Activated naive CD8-positive, alpha-beta T cell (primary cell): ENCODE measurements around the gene LSM5.
"Not testable (repeated sequence)": the region's sequence is repeated elsewhere in the genome, so short reads cannot be mapped to it uniquely, and the experiment has no call there.

ENCODE experiments used
- H3K27ac Mint-ChIP-seq: one replicate; pipeline ENCODE4 v1.8.0; 2021; ENCODE audit warnings: mixed read lengths
- H3K27me3 Mint-ChIP-seq: one replicate; pipeline ENCODE4 v1.8.0; 2021; ENCODE audit warnings: mixed read lengths
- H3K36me3 Mint-ChIP-seq: one replicate; pipeline ENCODE4 v1.8.0; 2021; ENCODE audit warnings: mixed read lengths
- H3K4me1 Mint-ChIP-seq: one replicate; pipeline ENCODE4 v1.8.0; 2021; ENCODE audit warnings: low read depth, mixed read lengths
- H3K4me3 Mint-ChIP-seq: one replicate; pipeline ENCODE4 v1.8.0; 2021; ENCODE audit warnings: mild to moderate bottlenecking, mixed read lengths
- H3K9me3 Mint-ChIP-seq: one replicate; pipeline ENCODE4 v1.8.0; 2021; ENCODE audit warnings: low read depth, mixed read lengths

The LSM5 gene

GRCh38 chr7:32518534-32519140 is 28.5 kb upstream of the LSM5 start:
- no peaks in the 10 kb centered on the region for H3K27me3 Mint-ChIP-seq
- peaks cover 56% of the 10 kb centered on the region for H3K4me1 Mint-ChIP-seq
- peaks cover 26% of the 10 kb centered on the region for H3K36me3 Mint-ChIP-seq
- H3K4me3 Mint-ChIP-seq, result no peak overlapping the region
- H3K27ac Mint-ChIP-seq, result no peak overlapping the region
- H3K9me3 Mint-ChIP-seq, result no peaks in the 10 kb centered on the region

- Mint-ChIP-seq H3K4me3 (no peak overlapping the region), H3K4me1 (peaks cover 68% of the 10 kb centered on the region), H3K9me3 (no peaks in the 10 kb centered on the region), H3K27me3 (no peaks in the 10 kb centered on the region), H3K36me3 (peaks cover 19% of the 10 kb centered on the region), H3K27ac (peak overlapping the region; percentile 24)
These were observed 26.4 kb upstream of the LSM5 start for GRCh38 chr7:32516551-32517100.

GRCh38 chr7:32515890-32516550 is 25.8 kb upstream of the LSM5 start:
- Mint-ChIP-seq H3K9me3 (no peaks in the 10 kb centered on the region), H3K4me3 (peak overlapping the region; percentile 40), H3K27ac (peak overlapping the region; percentile 83), H3K27me3 (no peaks in the 10 kb centered on the region), H3K4me1 (peaks cover 70% of the 10 kb centered on the region), H3K36me3 (peaks cover 15% of the 10 kb centered on the region)

- no peaks in the 10 kb centered on the region for H3K27me3 Mint-ChIP-seq
- H3K27ac Mint-ChIP-seq, result peak overlapping the region; percentile 55
- no peaks in the 10 kb centered on the region for H3K9me3 Mint-ChIP-seq
- H3K4me3 Mint-ChIP-seq, result no peak overlapping the region
- peaks cover 7% of the 10 kb centered on the region for H3K36me3 Mint-ChIP-seq
- H3K4me1 Mint-ChIP-seq, result peaks cover 83% of the 10 kb centered on the region
These were observed 23.0 kb upstream of the LSM5 start for GRCh38 chr7:32513210-32513609.

GRCh38 chr7:32511791-32512190 is 21.6 kb upstream of the LSM5 start:
- Mint-ChIP-seq H3K4me1 (peaks cover 93% of the 10 kb centered on the region), H3K9me3 (no peaks in the 10 kb centered on the region), H3K27me3 (no peaks in the 10 kb centered on the region), H3K36me3 (peaks cover 4% of the 10 kb centered on the region), H3K27ac (peak overlapping the region; percentile 83), H3K4me3 (no peak overlapping the region)

DNA sequence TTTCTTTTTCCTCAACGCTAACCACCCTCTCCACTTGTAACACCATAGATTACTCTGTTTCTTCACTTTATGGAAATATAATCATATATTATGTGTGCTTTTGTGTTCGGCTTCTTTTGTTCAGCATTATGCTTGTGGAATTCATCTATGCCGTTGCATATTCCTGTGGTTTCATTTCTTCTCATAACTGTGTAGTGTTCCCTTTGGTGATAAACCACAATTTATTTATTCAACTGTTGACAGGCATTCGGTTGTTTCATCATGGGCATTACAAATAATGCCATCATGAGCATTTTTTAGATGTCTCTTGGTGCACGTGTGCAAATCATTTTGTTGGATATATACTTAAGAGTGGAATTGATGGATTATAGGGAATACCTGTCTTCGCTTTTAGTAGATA is 17.2 kb upstream of the LSM5 start:
- Mint-ChIP-seq H3K27me3 (no peaks in the 10 kb centered on the region), H3K36me3 (peaks cover 2% of the 10 kb centered on the region), H3K27ac (peak overlapping the region; percentile 37), H3K4me1 (peaks cover 75% of the 10 kb centered on the region), H3K4me3 (peak overlapping the region; percentile 27), H3K9me3 (no peaks in the 10 kb centered on the region)

GRCh38 chr7:32506266-32507054 is 16.3 kb upstream of the LSM5 start:
- peak overlapping the region; percentile 95 for H3K27ac Mint-ChIP-seq
- H3K4me3 Mint-ChIP-seq, result peak overlapping the region; percentile 54
- H3K27me3 Mint-ChIP-seq, result no peaks in the 10 kb centered on the region
- H3K4me1 Mint-ChIP-seq, result peaks cover 70% of the 10 kb centered on the region
- no peaks in the 10 kb centered on the region for H3K9me3 Mint-ChIP-seq
- H3K36me3 Mint-ChIP-seq, result peaks cover 2% of the 10 kb centered on the region

DNA sequence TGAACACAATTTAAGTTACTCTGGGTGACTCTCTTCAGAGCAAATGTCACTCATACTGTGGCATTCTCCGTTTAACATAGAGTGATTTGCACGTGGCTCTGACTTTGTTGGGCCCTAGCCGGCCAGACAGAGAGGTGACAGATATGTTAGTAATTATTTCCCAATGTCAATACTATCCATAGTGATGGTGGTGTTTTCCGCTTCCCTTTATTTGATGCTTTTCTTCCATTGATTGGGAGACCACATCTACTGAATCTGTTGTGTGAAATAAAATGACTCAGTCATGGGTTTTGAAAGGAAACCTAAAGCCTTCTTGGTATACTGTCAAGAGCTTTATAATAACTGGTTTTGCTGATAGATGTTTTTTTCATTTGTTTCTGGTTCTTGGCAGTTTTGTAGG is 12.5 kb upstream of the LSM5 start:
- H3K9me3 Mint-ChIP-seq, result no peaks in the 10 kb centered on the region
- H3K36me3 Mint-ChIP-seq, result peaks cover 9% of the 10 kb centered on the region
- H3K27ac Mint-ChIP-seq, result peak overlapping the region; percentile 92
- H3K4me3 Mint-ChIP-seq, result peak overlapping the region; percentile 75
- H3K4me1 Mint-ChIP-seq, result peaks cover 65% of the 10 kb centered on the region
- H3K27me3 Mint-ChIP-seq, result no peaks in the 10 kb centered on the region

DNA sequence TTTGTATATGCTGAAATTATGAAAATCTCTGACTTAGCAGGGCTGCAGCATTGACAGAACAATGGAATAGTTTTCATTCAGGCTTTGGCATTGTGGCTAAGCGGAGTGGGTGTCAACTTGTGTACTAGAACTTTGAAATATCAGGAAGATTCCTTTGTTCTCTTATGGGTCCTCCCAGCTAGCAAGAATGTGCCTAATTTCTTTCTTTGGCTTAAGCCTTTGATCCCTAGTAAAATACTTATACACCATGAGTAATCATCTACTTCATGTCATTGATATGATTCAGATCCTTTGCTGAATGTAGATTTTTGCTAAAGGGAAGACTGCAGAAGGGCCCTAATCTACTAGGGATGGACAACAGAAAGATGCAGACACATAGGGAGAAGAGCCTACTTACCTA is 11.3 kb upstream of the LSM5 start:
- H3K27me3 Mint-ChIP-seq, result no peaks in the 10 kb centered on the region
- peak overlapping the region; percentile 83 for H3K27ac Mint-ChIP-seq
- peaks cover 9% of the 10 kb centered on the region for H3K36me3 Mint-ChIP-seq
- no peaks in the 10 kb centered on the region for H3K9me3 Mint-ChIP-seq
- peak overlapping the region; percentile 74 for H3K4me3 Mint-ChIP-seq
- H3K4me1 Mint-ChIP-seq, result peaks cover 67% of the 10 kb centered on the region

DNA sequence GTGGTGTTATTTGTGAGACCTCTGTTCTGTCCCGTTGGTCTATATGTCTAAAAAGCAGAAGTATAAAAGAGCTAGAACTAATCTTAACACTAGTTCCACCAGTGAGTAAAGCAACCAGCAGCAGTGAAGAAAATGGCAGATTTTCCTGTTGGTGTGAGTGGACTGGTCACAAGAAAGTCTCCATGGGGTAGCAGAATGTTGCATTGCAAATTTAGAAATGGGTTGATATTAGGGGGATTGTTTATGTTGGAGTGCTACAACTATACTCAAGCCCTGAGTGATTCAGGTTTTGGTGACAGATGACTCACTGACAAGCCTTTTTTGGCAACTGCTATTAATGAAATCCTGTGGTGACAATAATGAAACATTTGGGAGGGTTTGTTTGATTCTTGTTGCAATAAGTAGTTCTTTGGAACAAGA is 10.8 kb upstream of the LSM5 start:
- H3K9me3 Mint-ChIP-seq, result no peaks in the 10 kb centered on the region
- peak overlapping the region; percentile 74 for H3K4me3 Mint-ChIP-seq
- peaks cover 68% of the 10 kb centered on the region for H3K4me1 Mint-ChIP-seq
- peak overlapping the region; percentile 83 for H3K27ac Mint-ChIP-seq
- peaks cover 9% of the 10 kb centered on the region for H3K36me3 Mint-ChIP-seq
- H3K27me3 Mint-ChIP-seq, result no peaks in the 10 kb centered on the region

GRCh38 chr7:32500216-32500615 is 10.0 kb upstream of the LSM5 start:
- not testable (repeated sequence) for H3K9me3 Mint-ChIP-seq, H3K27me3 Mint-ChIP-seq, H3K36me3 Mint-ChIP-seq
- Mint-ChIP-seq H3K4me3 (peak overlapping the region; percentile 74), H3K27ac (peak overlapping the region; percentile 83), H3K4me1 (peaks cover 64% of the 10 kb centered on the region)

DNA sequence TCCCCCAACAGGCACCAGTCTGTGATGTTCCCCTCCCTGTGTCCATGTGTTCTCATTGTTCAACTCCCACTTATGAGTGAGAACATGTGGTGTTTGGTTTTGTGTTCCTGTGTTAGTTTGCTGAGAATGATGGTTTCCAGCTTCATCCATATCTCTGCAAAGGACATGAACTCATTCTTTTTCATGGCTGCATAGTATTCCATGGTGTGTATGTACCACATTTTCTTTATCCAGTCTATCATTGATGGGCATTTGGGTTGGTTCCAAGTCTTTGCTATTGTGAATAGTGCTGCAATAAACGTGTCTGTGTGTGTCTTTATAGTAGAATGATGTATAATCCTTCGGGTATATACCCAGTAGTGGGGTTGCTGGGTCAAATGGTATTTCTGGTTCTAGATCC is 9.6 kb upstream of the LSM5 start:
- peak overlapping the region; percentile 83 for H3K27ac Mint-ChIP-seq
- H3K4me3 Mint-ChIP-seq, result peak overlapping the region; percentile 74
- H3K36me3 Mint-ChIP-seq, H3K27me3 Mint-ChIP-seq, H3K9me3 Mint-ChIP-seq: not testable (repeated sequence)
- peaks cover 64% of the 10 kb centered on the region for H3K4me1 Mint-ChIP-seq

DNA sequence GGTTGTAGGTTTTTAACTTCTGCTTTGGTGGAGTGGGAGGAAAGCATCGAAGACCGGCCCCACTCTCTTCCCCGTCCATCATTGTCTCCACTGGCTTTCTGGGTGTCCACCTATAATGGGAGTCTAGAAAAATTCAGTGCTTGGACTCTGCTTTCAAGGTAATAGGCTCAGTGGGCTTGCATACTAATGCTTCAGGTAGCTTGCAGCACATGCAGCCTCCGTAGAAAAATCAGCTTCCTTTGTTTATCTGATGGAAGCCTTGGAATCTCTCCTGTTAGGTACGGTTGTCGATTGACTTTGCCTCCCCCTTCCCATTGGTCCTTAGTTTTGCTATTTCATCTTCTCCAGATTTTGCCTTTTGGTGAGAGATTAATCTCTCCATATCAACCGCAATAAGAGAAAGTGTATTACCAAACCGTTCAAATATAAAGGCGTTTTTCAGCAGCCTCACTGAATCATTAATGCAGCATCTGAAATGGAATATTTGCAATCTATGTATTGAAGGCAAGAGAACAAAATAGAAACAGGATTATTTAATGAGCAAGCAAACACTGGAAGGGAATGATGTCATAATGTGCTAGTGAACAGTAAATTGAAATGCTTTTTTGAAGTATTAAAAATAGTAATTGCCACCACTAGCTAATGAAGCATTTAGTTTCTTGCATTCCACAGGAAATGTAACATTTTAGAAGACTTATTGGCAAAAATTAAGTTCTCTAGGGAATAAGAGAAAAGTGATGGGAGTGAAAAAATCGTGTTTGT is 6.1 kb upstream of the LSM5 start:
- H3K36me3 Mint-ChIP-seq, result peaks cover 7% of the 10 kb centered on the region
- H3K27me3 Mint-ChIP-seq, result no peaks in the 10 kb centered on the region

GRCh38 chr7:32495298-32496051 is 5.3 kb upstream of the LSM5 start, which contains the start of gene AVL9:
Gene AVL9, plus strand, starts transcription at chr7:32495489. Its CDS starts 221 bp downstream, at chr7:32495710.
- Mint-ChIP-seq H3K4me1 (peaks cover 47% of the 10 kb centered on the region), H3K27ac (peak within 1 kb of the TSS; percentile 94), H3K9me3 (no peaks in the 10 kb centered on the region), H3K36me3 (peaks cover under 1% of the 10 kb centered on the region), H3K27me3 (no peaks in the 10 kb centered on the region), H3K4me3 (peak within 1 kb of the TSS; percentile 96)

More for the DNA sequence above, 6.1 kb upstream of the LSM5 start:
- Mint-ChIP-seq H3K4me3 (peak overlapping the region; percentile 96), H3K9me3 (no peaks in the 10 kb centered on the region), H3K4me1 (peaks cover 48% of the 10 kb centered on the region), H3K27ac (peak overlapping the region; percentile 94)
